GM19035 (cell line): ENCODE data around the gene NFIB.

Experiments
- ATAC-seq: cut with Tn5 transposase; IDR thresholded peaks from one replicate; pipeline ENCODE4 v1.9.1; 2021; ENCODE audit not compliant: unreplicated experiment

The NFIB gene

GRCh38 chr9:14052359-14052758 is 261.6 kb downstream of the NFIB start:
- no peak for ATAC-seq

GRCh38 chr9:14051419-14051818 is 262.5 kb downstream of the NFIB start:
- no peak for ATAC-seq

- no peak for ATAC-seq
Observed at GRCh38 chr9:14043483-14043882, 270.5 kb downstream of the NFIB start.

- ATAC-seq = no peak
Observed at GRCh38 chr9:14037331-14037730, 276.6 kb downstream of the NFIB start.

- no peak for ATAC-seq
Observed at GRCh38 chr9:14033067-14033466, 280.9 kb downstream of the NFIB start.
